H9 (cell line): ENCODE data around the gene CHURC1. TPM values are rescaled to one million over a fixed set of nuclear protein-coding genes. Genes with fewer than 3 reads are reported as not detected.

ENCODE experiments used
- DNase-seq: peaks from one replicate; pipeline ENCODE4 v3.0.0-alpha.2; 2017
- H2AFZ ChIP-seq: one replicate; pipeline ENCODE4 v1.6.1; 2013; ENCODE audit warnings: mild to moderate bottlenecking, low read length, control low read depth, moderate library complexity
- H2AK5ac ChIP-seq: 2 replicates; pipeline ENCODE4 v1.6.1; 2013; ENCODE audit warnings: low read length, control low read depth, mixed read lengths; ENCODE audit not compliant: insufficient read length
- H2BK120ac ChIP-seq: one replicate; pipeline ENCODE4 v1.6.1; 2013; ENCODE audit warnings: low read depth, mild to moderate bottlenecking, low read length, control low read depth, inconsistent platforms; ENCODE audit not compliant: poor library complexity, severe bottlenecking
- H2BK12ac ChIP-seq: 2 replicates; pipeline ENCODE4 v1.6.1; 2013; ENCODE audit warnings: low read length, control low read depth, mixed read lengths, low read depth; ENCODE audit not compliant: insufficient read length
- H2BK15ac ChIP-seq: 2 replicates; pipeline ENCODE4 v1.6.1; 2013; ENCODE audit warnings: low read depth, low read length, control low read depth
- H2BK20ac ChIP-seq: one replicate; pipeline ENCODE4 v1.6.1; 2013; ENCODE audit warnings: low read depth, mild to moderate bottlenecking, low read length, control low read depth, inconsistent platforms; ENCODE audit not compliant: poor library complexity, severe bottlenecking
- H2BK5ac ChIP-seq: 2 replicates; pipeline ENCODE4 v1.6.1; 2013; ENCODE audit warnings: low read length, control low read depth, mixed read lengths; ENCODE audit not compliant: insufficient read length
- H3K14ac ChIP-seq: 2 replicates; pipeline ENCODE4 v1.6.1; 2013; ENCODE audit warnings: low read length, control low read depth; ENCODE audit not compliant: insufficient read depth
- H3K18ac ChIP-seq: 2 replicates; pipeline ENCODE4 v1.6.1; 2013; ENCODE audit warnings: low read depth, mild to moderate bottlenecking, mixed read lengths, low read length, control low read depth; ENCODE audit not compliant: insufficient read length
- H3K23ac ChIP-seq: 2 replicates; pipeline ENCODE4 v1.6.1; 2013; ENCODE audit warnings: low read length, control low read depth, mixed read lengths, low read depth; ENCODE audit not compliant: insufficient read length
- H3K23me2 ChIP-seq: 2 replicates; pipeline ENCODE4 v1.6.1; 2013; ENCODE audit warnings: low read depth, mild to moderate bottlenecking, mixed read lengths, low read length, control low read depth; ENCODE audit not compliant: insufficient read length, poor library complexity, severe bottlenecking
- H3K27ac ChIP-seq: 2 replicates; pipeline ENCODE4 v1.5.1; 2013; ENCODE audit warnings: low read length, control low read depth, mixed read lengths, low read depth; ENCODE audit not compliant: insufficient read length
- H3K27me3 ChIP-seq: 2 replicates; pipeline ENCODE4 v1.6.1; 2013; ENCODE audit warnings: low read length, control low read depth, inconsistent platforms; ENCODE audit not compliant: insufficient read depth
- H3K4ac ChIP-seq: 2 replicates; pipeline ENCODE4 v1.6.1; 2013; ENCODE audit warnings: low read depth, mild to moderate bottlenecking, control low read depth, inconsistent platforms, low read length, moderate library complexity
- H3K4me1 ChIP-seq: 2 replicates; pipeline ENCODE4 v1.6.1; 2013; ENCODE audit warnings: low read length, control low read depth, inconsistent platforms; ENCODE audit not compliant: insufficient read depth
- H3K4me2 ChIP-seq: 2 replicates; pipeline ENCODE4 v1.6.1; 2013; ENCODE audit warnings: low read length, control low read depth, mixed read lengths; ENCODE audit not compliant: insufficient read length, insufficient read depth
- H3K56ac ChIP-seq: 2 replicates; pipeline ENCODE4 v1.6.1; 2013; ENCODE audit warnings: low read depth, mild to moderate bottlenecking, mixed read lengths, low read length, control low read depth; ENCODE audit not compliant: insufficient read length
- H3K79me1 ChIP-seq: 2 replicates; pipeline ENCODE4 v1.6.1; 2013; ENCODE audit warnings: low read depth, mild to moderate bottlenecking, moderate library complexity, low read length, control low read depth, inconsistent platforms; ENCODE audit not compliant: insufficient read depth, poor library complexity, severe bottlenecking
- H3K79me2 ChIP-seq: 2 replicates; pipeline ENCODE4 v1.6.1; 2013; ENCODE audit warnings: low read length, control low read depth, inconsistent platforms; ENCODE audit not compliant: insufficient read depth
- H3K9ac ChIP-seq: 2 replicates; pipeline ENCODE4 v1.6.1; 2013; ENCODE audit warnings: low read length, control low read depth, mixed read lengths; ENCODE audit not compliant: insufficient read length; ENCODE audit errors: extremely low read depth
- H3K9me3 ChIP-seq: one replicate; pipeline ENCODE4 v1.6.1; 2013; ENCODE audit warnings: low read depth, low read length, inconsistent platforms; ENCODE audit not compliant: control insufficient read depth
- H3T11ph ChIP-seq: one replicate; pipeline ENCODE4 v1.6.1; 2013; ENCODE audit warnings: mild to moderate bottlenecking, low read length, control low read depth, inconsistent platforms
- H4K20me1 ChIP-seq: one replicate; pipeline ENCODE4 v1.6.1; 2013; ENCODE audit not compliant: control insufficient read depth, insufficient read length, insufficient read depth
- H4K5ac ChIP-seq: 2 replicates; pipeline ENCODE4 v1.6.1; 2013; ENCODE audit warnings: low read depth, mild to moderate bottlenecking, mixed read lengths, low read length, control low read depth; ENCODE audit not compliant: insufficient read length
- H4K8ac ChIP-seq: replicated peaks from 2 replicates; pipeline ENCODE4 v1.6.1; 2013; ENCODE audit warnings: low read length, control low read depth, mixed read lengths, low read depth; ENCODE audit not compliant: insufficient read length
- H4K91ac ChIP-seq: 2 replicates; pipeline ENCODE4 v1.6.1; 2013; ENCODE audit warnings: low read depth, mild to moderate bottlenecking, moderate library complexity, mixed read lengths, low read length, control low read depth; ENCODE audit not compliant: insufficient read length
- H3K27ac Mint-ChIP-seq, 3 experiments: 2 replicates in 2 of 3; 3 replicates in 1 of 3; pipeline ENCODE4 v1.8.0; 2020 to 2021; ENCODE audit warnings: mixed read lengths in 3 of 3, mild to moderate bottlenecking in 1 of 3, moderate library complexity in 1 of 3
- H3K27me3 Mint-ChIP-seq: 2 replicates; pipeline ENCODE4 v1.8.0; 2021; ENCODE audit warnings: low read depth, mild to moderate bottlenecking, moderate library complexity, mixed read lengths
- H3K36me3 Mint-ChIP-seq, 3 experiments: 2 replicates in 2 of 3; 3 replicates in 1 of 3; pipeline ENCODE4 v1.8.0; 2020 to 2021; ENCODE audit warnings: low read depth in 3 of 3, mixed read lengths in 3 of 3; ENCODE audit not compliant: insufficient read depth in 1 of 3
- H3K4me1 Mint-ChIP-seq, 2 experiments: 2 replicates each; pipeline ENCODE4 v1.8.0; 2020; ENCODE audit warnings: mixed read lengths in 2 of 2
- H3K4me3 Mint-ChIP-seq, 2 experiments: 2 replicates in 1 of 2; 3 replicates in 1 of 2; pipeline ENCODE4 v1.8.0; 2020 to 2021; ENCODE audit warnings: mild to moderate bottlenecking in 2 of 2, mixed read lengths in 2 of 2, moderate library complexity in 1 of 2
- H3K9me3 Mint-ChIP-seq, 2 experiments: 2 replicates in 1 of 2; 3 replicates in 1 of 2; pipeline ENCODE4 v1.8.0; 2020; ENCODE audit warnings: mild to moderate bottlenecking in 2 of 2, mixed read lengths in 2 of 2, moderate library complexity in 1 of 2
- WGBS: extraction: QIAGEN DNeasy Blood & Tissue Kit; methylation state at CpG from one replicate; pipeline ENCODE4 v1.1.7; 2013; ENCODE audit warnings: missing lambda C conversion rate, low lambda C conversion rate, mixed read lengths; ENCODE audit not compliant: insufficient read length; ENCODE audit errors: extremely low coverage; 5-methylcytosine and 5-hydroxymethylcytosine counted together
- total RNA-seq: library from RNA; stranded (reverse); gene quantifications from 2 replicates; pipeline ENCODE4 v1.2.1, GENCODE V29; 2021
- TF ChIP-seq, protein P1 (sequence below): fragments of 200-600 bp; sonication (generic); conservative IDR thresholded peaks from 3 replicates; pipeline ENCODE4 v1.8.0; 2021; ENCODE audit warnings: antibody characterized with exemption, mild to moderate bottlenecking

CHURC1 gene
- total RNA-seq, 1 experiment from 2014 or later, result 58.7 TPM

DNA sequence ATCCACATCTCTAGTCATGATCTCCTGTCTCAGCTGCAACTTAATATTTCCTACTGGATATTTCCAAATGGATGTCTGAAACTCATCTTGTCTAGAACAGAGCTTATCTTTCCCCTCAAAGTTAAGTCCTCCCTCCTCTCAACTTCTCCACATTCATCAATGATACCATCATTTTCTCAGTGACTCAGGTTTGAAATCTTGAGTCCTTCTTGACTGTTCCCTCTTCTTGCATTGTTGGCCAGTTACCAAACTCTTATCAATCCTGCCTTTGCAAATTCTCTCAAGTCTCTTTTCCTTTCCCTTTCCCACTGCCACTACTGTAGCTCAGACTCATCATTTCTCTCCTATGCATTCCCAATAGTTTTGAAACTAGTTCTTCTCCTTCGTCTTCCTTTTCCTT lies 14.3 kb upstream of the CHURC1 start:
- Histone ChIP-seq H4K20me1 (no peaks in the 10 kb centered on the region), H2AK5ac (no peak overlapping the region), H3K14ac (no peak overlapping the region), H3K23me2 (no peaks in the 10 kb centered on the region), H3K56ac (no peak overlapping the region), H3K4ac (no peak overlapping the region), H4K8ac (no peak overlapping the region), H3K4me1 (no peaks in the 10 kb centered on the region), H2AFZ (no peak overlapping the region), H3K79me1 (no peaks in the 10 kb centered on the region), H4K5ac (no peak overlapping the region), H2BK12ac (no peak overlapping the region), H3K4me2 (no peak overlapping the region), H4K91ac (no peak overlapping the region), H3K27ac (no peak overlapping the region), H2BK5ac (no peak overlapping the region), H3K18ac (no peak overlapping the region), H3K9ac (no peak overlapping the region), H3K27me3 (no peaks in the 10 kb centered on the region), H3K23ac (no peak overlapping the region), H3K9me3 (no peaks in the 10 kb centered on the region), H2BK20ac (no peak overlapping the region), H3K79me2 (no peaks in the 10 kb centered on the region), H3T11ph (no peak overlapping the region), H2BK120ac (no peak overlapping the region), H2BK15ac (no peak overlapping the region)
- no CpG with 5 or more reads among the region's 1 CpG for WGBS
- Mint-ChIP-seq H3K4me1 (no peaks in the 10 kb centered on the region), H3K27ac (no peak overlapping the region), H3K9me3 (no peaks in the 10 kb centered on the region), H3K27me3 (peaks cover 7% of the 10 kb centered on the region; the same call in 1 of the 2 replicates), H3K4me3 (no peak overlapping the region), H3K36me3 (no peaks in the 10 kb centered on the region)
- TF ChIP-seq, protein P1, sequence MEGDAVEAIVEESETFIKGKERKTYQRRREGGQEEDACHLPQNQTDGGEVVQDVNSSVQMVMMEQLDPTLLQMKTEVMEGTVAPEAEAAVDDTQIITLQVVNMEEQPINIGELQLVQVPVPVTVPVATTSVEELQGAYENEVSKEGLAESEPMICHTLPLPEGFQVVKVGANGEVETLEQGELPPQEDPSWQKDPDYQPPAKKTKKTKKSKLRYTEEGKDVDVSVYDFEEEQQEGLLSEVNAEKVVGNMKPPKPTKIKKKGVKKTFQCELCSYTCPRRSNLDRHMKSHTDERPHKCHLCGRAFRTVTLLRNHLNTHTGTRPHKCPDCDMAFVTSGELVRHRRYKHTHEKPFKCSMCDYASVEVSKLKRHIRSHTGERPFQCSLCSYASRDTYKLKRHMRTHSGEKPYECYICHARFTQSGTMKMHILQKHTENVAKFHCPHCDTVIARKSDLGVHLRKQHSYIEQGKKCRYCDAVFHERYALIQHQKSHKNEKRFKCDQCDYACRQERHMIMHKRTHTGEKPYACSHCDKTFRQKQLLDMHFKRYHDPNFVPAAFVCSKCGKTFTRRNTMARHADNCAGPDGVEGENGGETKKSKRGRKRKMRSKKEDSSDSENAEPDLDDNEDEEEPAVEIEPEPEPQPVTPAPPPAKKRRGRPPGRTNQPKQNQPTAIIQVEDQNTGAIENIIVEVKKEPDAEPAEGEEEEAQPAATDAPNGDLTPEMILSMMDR, result no peak
- no peak for DNase-seq
